GM18517 (cell line): ENCODE results near the gene ALDOA.
"Not testable (repeated sequence)": the region's sequence is repeated elsewhere in the genome, so short reads cannot be mapped to it uniquely, and the experiment has no call there.

Experiments
- ATAC-seq: cut with Tn5 transposase; IDR thresholded peaks from one replicate; pipeline ENCODE4 v1.9.1; 2021; ENCODE audit warnings: mild to moderate bottlenecking, moderate library complexity; ENCODE audit not compliant: unreplicated experiment

ALDOA gene

DNA sequence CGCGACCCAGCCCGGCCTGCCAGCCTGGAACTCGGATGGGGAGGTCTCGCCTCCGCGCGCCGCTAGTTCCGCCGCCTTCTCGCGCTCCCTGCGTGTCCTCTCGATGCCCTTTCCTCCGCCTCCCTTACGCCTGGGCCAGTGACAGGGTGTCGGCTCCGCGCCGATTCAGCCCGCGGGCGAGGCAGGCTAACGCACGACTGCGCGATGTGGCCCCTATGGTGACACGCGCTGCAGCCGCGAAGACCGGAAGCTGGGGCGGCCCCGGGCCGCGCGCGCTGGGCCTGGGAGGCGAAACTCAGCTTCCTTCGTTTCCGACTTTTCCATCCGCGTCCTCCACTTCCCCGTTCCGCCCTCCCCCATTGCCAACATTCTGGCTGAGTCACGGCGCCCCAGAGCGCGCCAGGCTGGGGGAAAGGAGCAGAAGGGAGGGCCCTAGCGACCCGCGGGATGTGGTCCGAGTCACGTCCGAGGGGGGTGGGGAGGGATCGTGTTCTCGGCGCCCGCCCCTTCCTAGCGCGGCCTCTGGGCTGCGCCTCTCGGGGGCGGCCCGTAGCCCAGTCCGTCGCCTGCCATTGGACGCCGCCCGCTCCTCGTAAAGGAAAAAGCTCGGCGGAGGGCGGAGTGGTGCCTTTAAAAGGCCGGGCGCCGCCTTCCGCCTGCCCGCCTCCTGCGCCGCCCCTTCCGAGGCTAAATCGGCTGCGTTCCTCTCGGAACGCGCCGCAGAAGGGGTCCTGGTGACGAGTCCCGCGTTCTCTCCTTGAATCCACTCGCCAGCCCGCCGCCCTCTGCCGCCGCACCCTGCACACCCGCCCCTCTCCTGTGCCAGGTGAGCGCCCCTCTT, at the start of gene ALDOA:
TSS of gene ALDOA (plus strand) at position 659 of the 841 bp plus-strand sequence. CDS start 1,138 bp downstream, outside the sequence.
- ATAC-seq, result peak; percentile 65

DNA sequence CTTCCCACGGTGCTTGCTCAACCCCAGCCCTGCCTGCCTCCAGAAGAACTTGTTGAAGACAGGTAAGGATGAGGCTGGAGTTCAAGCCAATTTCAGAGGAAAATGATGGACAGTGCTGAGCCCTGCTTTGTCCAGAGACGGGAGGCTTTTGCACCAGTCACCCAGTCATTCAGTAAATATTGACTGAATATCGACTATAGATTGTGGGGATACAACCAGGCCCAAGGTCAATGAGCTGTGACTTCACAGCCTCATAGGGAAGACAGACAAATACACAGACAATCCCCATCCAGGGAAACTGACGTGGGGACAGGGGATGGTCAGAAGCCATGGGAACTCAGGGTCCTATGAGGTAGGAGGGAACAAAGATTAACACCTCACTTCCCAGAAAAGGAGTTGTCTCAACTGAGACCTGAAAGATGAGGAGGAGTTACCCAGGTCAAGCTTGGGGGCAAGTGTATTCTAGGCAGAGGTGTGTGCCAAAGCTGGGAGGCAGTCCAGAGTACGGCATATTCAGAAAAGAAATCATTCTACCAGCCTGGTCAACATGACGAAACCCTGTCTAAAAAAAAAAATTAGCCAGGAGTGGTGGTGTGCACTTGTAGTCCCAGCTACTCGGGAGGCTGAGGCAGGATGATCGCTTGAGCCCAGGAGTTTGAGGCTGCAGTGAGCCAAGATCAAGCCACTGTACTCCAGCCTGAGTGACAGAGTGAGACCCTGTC, 48.8 kb upstream of the ALDOA start:
- no peak for ATAC-seq

- no peak for ATAC-seq
Observed at GRCh38 chr16:30017277-30017656, 48.3 kb upstream of the ALDOA start.

DNA sequence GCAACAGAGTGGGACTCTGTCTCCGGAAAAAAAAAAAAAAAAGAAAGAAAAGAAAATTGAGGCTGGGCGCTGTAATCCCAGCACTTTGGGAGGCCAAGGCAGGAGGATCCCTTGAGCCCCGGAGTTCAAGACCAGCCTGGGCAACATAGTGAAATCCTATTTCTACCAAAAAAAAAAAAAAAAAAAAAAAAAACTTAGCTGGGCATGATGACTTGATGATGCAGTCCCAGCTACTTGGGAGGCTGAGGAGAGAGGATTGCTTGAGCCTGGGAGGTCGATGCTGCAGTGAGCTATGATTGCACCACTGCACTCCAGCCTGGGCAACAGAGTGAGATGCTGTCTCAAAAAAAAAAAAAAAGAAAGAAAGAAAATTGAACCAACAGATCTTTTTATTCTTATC, 47.6 kb upstream of the ALDOA start:
- ATAC-seq, result not testable (repeated sequence)

GRCh38 chr16:30018731-30019158, 46.8 kb upstream of the ALDOA start:
- no peak for ATAC-seq

DNA sequence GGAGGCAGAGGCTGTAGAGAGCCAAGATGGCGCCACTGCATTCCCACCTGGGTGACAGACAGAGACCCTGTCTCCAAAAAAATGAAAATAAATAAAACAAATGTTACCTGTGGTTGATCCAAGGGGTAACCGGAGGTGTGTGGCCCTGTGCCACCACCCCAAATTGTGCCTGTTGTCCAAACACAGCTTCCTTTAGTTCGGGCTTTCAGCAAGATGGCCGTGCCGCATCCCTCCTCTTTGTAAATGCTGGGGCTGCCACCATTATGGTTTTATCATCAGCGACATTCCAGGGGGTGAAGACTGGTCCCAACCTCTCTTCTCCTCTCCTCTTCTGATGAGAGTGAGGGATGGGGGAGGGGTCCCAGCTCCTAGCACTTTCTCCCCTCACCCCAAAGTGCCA, 42.7 kb upstream of the ALDOA start, which contains the start of gene C16orf92:
TSS of gene C16orf92 (plus strand) at position 312 of the 400 bp plus-strand sequence. CDS start 143 bp downstream, outside the sequence.
- ATAC-seq, result no peak

- no peak for ATAC-seq
Observed at GRCh38 chr16:30023586-30023985, 42.0 kb upstream of the ALDOA start.

GRCh38 chr16:30024451-30024850, 41.1 kb upstream of the ALDOA start:
- no peak for ATAC-seq

DNA sequence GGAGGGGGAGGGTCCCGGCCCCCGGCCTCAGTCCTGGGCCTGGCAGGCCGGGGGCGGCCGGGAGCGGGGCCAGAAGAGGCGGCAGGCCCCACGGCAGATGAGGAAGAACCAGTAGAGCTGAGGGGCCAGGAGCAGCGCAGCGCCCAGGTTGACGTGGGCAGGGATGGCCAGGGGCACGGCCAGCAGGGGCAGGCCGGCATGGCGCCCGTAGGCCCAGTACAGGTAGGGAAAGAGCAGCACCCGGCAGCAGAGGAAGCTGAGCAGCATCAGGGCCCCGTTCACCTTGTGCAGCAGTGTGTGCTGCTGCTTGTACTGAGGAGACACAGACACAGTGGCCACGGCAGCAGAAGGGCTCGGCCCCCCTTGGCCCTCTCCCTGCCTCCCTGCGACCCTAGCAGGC, 40.4 kb upstream of the ALDOA start:
- ATAC-seq, result no peak

DNA sequence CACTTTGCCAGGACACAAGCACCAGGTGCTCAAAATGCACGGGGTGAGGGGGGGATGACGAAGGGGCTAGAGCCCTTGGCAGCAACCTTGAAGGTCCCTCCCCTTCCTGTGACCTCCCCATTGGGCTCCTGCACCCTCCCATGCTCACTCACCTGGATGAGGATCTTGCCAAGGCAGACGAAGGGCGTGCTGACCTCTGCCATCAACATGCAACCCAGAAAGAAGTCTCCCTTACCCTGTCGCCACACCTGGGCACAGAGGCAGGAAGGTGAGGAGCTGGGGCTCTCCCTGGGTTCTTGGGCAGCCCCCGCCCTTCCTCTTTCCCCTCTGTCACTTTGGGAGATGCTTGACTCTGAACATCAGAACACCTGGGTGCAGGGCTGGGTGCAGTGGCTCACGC, 40.0 kb upstream of the ALDOA start:
- ATAC-seq, result no peak

DNA sequence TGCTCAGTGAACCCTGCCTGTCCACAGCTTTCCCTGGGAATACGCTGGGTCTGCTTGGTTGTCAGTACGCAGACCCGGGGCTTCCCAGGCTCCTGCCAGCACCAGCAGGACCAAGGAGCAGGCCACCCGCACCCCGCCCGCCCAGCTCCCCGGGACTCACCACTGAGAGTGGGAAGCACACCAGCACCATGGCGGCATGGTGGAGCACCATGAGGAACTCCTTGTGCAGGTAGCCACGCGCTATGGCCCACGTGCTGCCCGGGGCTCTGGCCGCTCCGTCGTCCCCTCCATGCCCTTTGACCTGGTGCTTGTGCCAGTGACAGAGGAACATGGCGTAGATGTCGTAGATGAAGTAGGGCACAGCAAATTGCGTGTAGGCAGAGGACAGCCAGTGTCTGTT, 39.1 kb upstream of the ALDOA start:
- ATAC-seq, result no peak

DNA sequence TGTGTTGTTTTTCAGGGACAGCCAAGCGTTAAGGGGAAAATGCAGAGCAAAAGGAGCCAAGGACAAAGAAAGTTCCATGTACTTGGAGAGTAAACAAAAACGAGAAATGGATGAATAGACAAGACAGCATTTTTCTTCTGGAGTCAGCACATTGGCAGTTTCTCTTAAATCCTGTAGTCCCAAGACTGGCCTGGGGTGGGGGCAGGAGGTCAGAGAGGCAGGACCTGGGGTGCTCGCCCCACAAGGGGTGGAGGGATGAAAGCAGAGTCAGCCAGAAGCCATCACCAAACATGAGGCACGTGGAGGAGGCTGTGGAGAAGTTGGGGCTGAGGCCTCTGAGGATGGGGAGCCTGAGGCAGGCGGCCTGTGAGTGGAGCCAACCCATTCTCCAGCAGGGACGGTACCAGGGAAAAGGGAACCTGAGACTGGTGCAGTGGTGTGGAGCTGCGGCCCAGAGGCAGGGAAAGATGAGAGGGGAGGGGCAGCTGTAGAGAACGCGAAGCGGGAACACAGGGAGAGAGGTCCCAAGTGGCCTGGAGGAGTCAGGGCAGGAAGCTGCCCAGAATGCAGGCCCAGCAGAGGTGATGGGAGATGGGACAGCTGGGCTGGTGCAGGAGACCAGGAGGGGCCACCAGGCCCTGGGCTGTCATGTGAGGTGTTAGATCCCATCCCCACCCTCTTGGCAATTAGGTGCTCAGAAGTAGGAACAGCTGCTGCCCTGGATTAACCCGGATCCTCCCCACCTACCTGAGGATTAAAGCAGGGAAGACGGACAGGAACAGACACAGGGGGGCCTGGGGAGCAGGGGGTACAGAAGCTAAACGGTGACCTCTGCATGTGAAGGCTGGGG, 37.7 kb upstream of the ALDOA start:
- no peak for ATAC-seq

DNA sequence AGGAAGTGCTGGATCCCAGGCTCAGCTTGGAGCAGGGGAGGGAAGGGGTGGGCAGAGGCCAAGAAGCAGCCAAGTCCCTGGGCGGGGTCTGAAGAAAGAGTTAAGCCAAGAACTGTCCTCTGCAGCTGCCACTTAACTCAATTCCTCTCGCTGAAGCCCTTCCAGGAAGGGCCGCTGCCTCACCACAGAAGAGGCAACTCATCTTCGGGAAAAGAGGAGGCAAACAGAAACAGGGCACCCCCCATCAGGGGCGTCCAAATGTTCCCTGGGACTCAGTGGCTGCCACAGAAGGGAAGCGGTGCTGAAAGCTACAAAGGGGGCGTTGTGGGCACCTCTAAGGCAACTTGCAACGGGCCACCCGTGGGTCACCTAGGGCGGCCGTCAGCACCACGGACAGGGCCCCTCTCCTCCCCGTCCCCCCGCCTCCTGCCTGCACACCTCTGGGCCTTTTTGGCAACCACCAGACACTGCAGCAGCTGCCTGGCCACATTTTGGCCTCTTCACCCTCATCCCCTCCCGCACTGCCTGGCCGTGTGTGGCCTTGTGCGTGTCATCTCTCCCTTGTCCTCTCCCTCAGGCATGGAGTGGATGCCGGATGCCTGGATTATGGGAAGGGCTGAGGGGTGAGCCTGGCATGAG, 37.0 kb upstream of the ALDOA start:
- ATAC-seq, result no peak

GRCh38 chr16:30030011-30030685, 35.4 kb upstream of the ALDOA start:
- no peak for ATAC-seq

DNA sequence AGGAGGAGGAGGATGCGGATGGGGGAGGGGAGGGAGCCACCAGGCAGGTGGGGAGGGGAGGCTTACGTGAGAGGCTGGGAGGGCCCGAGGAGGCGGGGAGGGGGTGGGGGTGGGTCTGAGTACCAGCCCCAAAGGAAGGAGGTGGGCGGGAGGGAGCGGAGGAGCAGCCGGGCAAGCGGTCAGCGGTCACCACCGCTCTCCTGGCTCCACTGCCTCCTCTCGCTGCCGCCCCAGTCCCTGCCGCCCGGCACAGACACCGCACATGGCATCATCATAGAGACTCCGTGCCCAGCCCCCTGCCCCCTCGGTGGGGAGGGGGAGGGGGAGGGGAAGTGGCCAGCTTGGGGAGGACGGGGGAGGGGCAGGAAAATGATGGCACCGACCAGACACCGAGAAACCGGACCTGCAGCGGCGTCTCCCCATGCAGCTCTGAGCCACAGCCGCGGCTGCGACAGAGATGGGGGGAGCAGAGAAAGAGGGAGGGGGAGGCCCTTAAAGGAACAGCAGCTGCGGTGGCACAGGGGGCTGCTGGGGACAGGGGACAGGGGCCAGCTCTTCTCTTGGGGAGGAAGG, 34.6 kb upstream of the ALDOA start, which contains the start of gene TLCD3B:
TSS of gene TLCD3B (minus strand) at position 431 of the 573 bp plus-strand sequence. CDS start 744 bp downstream, outside the sequence.
- ATAC-seq, result no peak

- ATAC-seq, result no peak
Observed at GRCh38 chr16:30031477-30031918, 34.1 kb upstream of the ALDOA start.

GRCh38 chr16:30032083-30032819, 33.3 kb upstream of the ALDOA start:
- ATAC-seq, result no peak

DNA sequence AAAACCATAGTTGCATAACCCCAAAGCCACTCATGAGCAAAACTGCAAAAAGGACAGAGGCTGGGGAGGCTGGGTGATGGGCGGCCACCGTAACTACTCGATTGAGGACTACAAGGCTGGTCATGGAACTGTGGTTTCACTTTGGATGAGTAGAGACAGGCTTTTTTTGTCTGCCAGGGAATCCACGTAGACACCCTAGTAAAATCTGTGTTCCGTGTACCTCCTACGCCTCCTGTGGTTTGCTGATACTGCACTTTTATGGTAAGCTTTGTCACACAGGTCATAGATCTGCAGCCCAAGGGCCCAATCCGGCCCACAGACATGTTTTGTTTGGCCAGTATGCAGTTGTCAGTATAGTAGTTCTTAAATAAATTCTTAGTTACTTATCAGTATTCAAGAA, 32.3 kb upstream of the ALDOA start:
- ATAC-seq, result no peak

- no peak for ATAC-seq
Observed at GRCh38 chr16:30040221-30040620, 25.3 kb upstream of the ALDOA start.
